H9 (cell line): Measurements from ENCODE around the gene IGLL5. TPM values are rescaled to one million over a fixed set of nuclear protein-coding genes. Genes with fewer than 3 reads are reported as not detected.

Experiments used
- DNase-seq: peaks from one replicate; pipeline ENCODE4 v3.0.0-alpha.2; 2017
- H2AFZ ChIP-seq: one replicate; pipeline ENCODE4 v1.6.1; 2013; ENCODE audit warnings: mild to moderate bottlenecking, low read length, control low read depth, moderate library complexity
- H2AK5ac ChIP-seq: 2 replicates; pipeline ENCODE4 v1.6.1; 2013; ENCODE audit warnings: low read length, control low read depth, mixed read lengths; ENCODE audit not compliant: insufficient read length
- H2BK120ac ChIP-seq: one replicate; pipeline ENCODE4 v1.6.1; 2013; ENCODE audit warnings: low read depth, mild to moderate bottlenecking, low read length, control low read depth, inconsistent platforms; ENCODE audit not compliant: poor library complexity, severe bottlenecking
- H2BK12ac ChIP-seq: 2 replicates; pipeline ENCODE4 v1.6.1; 2013; ENCODE audit warnings: low read length, control low read depth, mixed read lengths, low read depth; ENCODE audit not compliant: insufficient read length
- H2BK15ac ChIP-seq: 2 replicates; pipeline ENCODE4 v1.6.1; 2013; ENCODE audit warnings: low read depth, low read length, control low read depth
- H2BK20ac ChIP-seq: one replicate; pipeline ENCODE4 v1.6.1; 2013; ENCODE audit warnings: low read depth, mild to moderate bottlenecking, low read length, control low read depth, inconsistent platforms; ENCODE audit not compliant: poor library complexity, severe bottlenecking
- H2BK5ac ChIP-seq: 2 replicates; pipeline ENCODE4 v1.6.1; 2013; ENCODE audit warnings: low read length, control low read depth, mixed read lengths; ENCODE audit not compliant: insufficient read length
- H3K14ac ChIP-seq: 2 replicates; pipeline ENCODE4 v1.6.1; 2013; ENCODE audit warnings: low read length, control low read depth; ENCODE audit not compliant: insufficient read depth
- H3K18ac ChIP-seq: 2 replicates; pipeline ENCODE4 v1.6.1; 2013; ENCODE audit warnings: low read depth, mild to moderate bottlenecking, mixed read lengths, low read length, control low read depth; ENCODE audit not compliant: insufficient read length
- H3K23ac ChIP-seq: 2 replicates; pipeline ENCODE4 v1.6.1; 2013; ENCODE audit warnings: low read length, control low read depth, mixed read lengths, low read depth; ENCODE audit not compliant: insufficient read length
- H3K23me2 ChIP-seq: 2 replicates; pipeline ENCODE4 v1.6.1; 2013; ENCODE audit warnings: low read depth, mild to moderate bottlenecking, mixed read lengths, low read length, control low read depth; ENCODE audit not compliant: insufficient read length, poor library complexity, severe bottlenecking
- H3K27ac ChIP-seq: 2 replicates; pipeline ENCODE4 v1.5.1; 2013; ENCODE audit warnings: low read length, control low read depth, mixed read lengths, low read depth; ENCODE audit not compliant: insufficient read length
- H3K27me3 ChIP-seq: 2 replicates; pipeline ENCODE4 v1.6.1; 2013; ENCODE audit warnings: low read length, control low read depth, inconsistent platforms; ENCODE audit not compliant: insufficient read depth
- H3K4ac ChIP-seq: 2 replicates; pipeline ENCODE4 v1.6.1; 2013; ENCODE audit warnings: low read depth, mild to moderate bottlenecking, control low read depth, inconsistent platforms, low read length, moderate library complexity
- H3K4me1 ChIP-seq: 2 replicates; pipeline ENCODE4 v1.6.1; 2013; ENCODE audit warnings: low read length, control low read depth, inconsistent platforms; ENCODE audit not compliant: insufficient read depth
- H3K4me2 ChIP-seq: 2 replicates; pipeline ENCODE4 v1.6.1; 2013; ENCODE audit warnings: low read length, control low read depth, mixed read lengths; ENCODE audit not compliant: insufficient read length, insufficient read depth
- H3K56ac ChIP-seq: 2 replicates; pipeline ENCODE4 v1.6.1; 2013; ENCODE audit warnings: low read depth, mild to moderate bottlenecking, mixed read lengths, low read length, control low read depth; ENCODE audit not compliant: insufficient read length
- H3K79me1 ChIP-seq: 2 replicates; pipeline ENCODE4 v1.6.1; 2013; ENCODE audit warnings: low read depth, mild to moderate bottlenecking, moderate library complexity, low read length, control low read depth, inconsistent platforms; ENCODE audit not compliant: insufficient read depth, poor library complexity, severe bottlenecking
- H3K79me2 ChIP-seq: 2 replicates; pipeline ENCODE4 v1.6.1; 2013; ENCODE audit warnings: low read length, control low read depth, inconsistent platforms; ENCODE audit not compliant: insufficient read depth
- H3K9ac ChIP-seq: 2 replicates; pipeline ENCODE4 v1.6.1; 2013; ENCODE audit warnings: low read length, control low read depth, mixed read lengths; ENCODE audit not compliant: insufficient read length; ENCODE audit errors: extremely low read depth
- H3K9me3 ChIP-seq: one replicate; pipeline ENCODE4 v1.6.1; 2013; ENCODE audit warnings: low read depth, low read length, inconsistent platforms; ENCODE audit not compliant: control insufficient read depth
- H3T11ph ChIP-seq: one replicate; pipeline ENCODE4 v1.6.1; 2013; ENCODE audit warnings: mild to moderate bottlenecking, low read length, control low read depth, inconsistent platforms
- H4K20me1 ChIP-seq: one replicate; pipeline ENCODE4 v1.6.1; 2013; ENCODE audit not compliant: control insufficient read depth, insufficient read length, insufficient read depth
- H4K5ac ChIP-seq: 2 replicates; pipeline ENCODE4 v1.6.1; 2013; ENCODE audit warnings: low read depth, mild to moderate bottlenecking, mixed read lengths, low read length, control low read depth; ENCODE audit not compliant: insufficient read length
- H4K8ac ChIP-seq: replicated peaks from 2 replicates; pipeline ENCODE4 v1.6.1; 2013; ENCODE audit warnings: low read length, control low read depth, mixed read lengths, low read depth; ENCODE audit not compliant: insufficient read length
- H4K91ac ChIP-seq: 2 replicates; pipeline ENCODE4 v1.6.1; 2013; ENCODE audit warnings: low read depth, mild to moderate bottlenecking, moderate library complexity, mixed read lengths, low read length, control low read depth; ENCODE audit not compliant: insufficient read length
- H3K27ac Mint-ChIP-seq, 3 experiments: 2 replicates in 2 of 3; 3 replicates in 1 of 3; pipeline ENCODE4 v1.8.0; 2020 to 2021; ENCODE audit warnings: mixed read lengths in 3 of 3, mild to moderate bottlenecking in 1 of 3, moderate library complexity in 1 of 3
- H3K27me3 Mint-ChIP-seq: 2 replicates; pipeline ENCODE4 v1.8.0; 2021; ENCODE audit warnings: low read depth, mild to moderate bottlenecking, moderate library complexity, mixed read lengths
- H3K36me3 Mint-ChIP-seq, 3 experiments: 2 replicates in 2 of 3; 3 replicates in 1 of 3; pipeline ENCODE4 v1.8.0; 2020 to 2021; ENCODE audit warnings: low read depth in 3 of 3, mixed read lengths in 3 of 3; ENCODE audit not compliant: insufficient read depth in 1 of 3
- H3K4me1 Mint-ChIP-seq, 2 experiments: 2 replicates each; pipeline ENCODE4 v1.8.0; 2020; ENCODE audit warnings: mixed read lengths in 2 of 2
- H3K4me3 Mint-ChIP-seq, 2 experiments: 2 replicates in 1 of 2; 3 replicates in 1 of 2; pipeline ENCODE4 v1.8.0; 2020 to 2021; ENCODE audit warnings: mild to moderate bottlenecking in 2 of 2, mixed read lengths in 2 of 2, moderate library complexity in 1 of 2
- H3K9me3 Mint-ChIP-seq, 2 experiments: 2 replicates in 1 of 2; 3 replicates in 1 of 2; pipeline ENCODE4 v1.8.0; 2020; ENCODE audit warnings: mild to moderate bottlenecking in 2 of 2, mixed read lengths in 2 of 2, moderate library complexity in 1 of 2
- CTCF ChIP-seq: fragments of 200-600 bp; sonication (generic); conservative IDR thresholded peaks from 3 replicates; pipeline ENCODE4 v1.8.0; 2021; ENCODE audit warnings: antibody characterized with exemption, mild to moderate bottlenecking
- WGBS: extraction: QIAGEN DNeasy Blood & Tissue Kit; methylation state at CpG from one replicate; pipeline ENCODE4 v1.1.7; 2013; ENCODE audit warnings: missing lambda C conversion rate, low lambda C conversion rate, mixed read lengths; ENCODE audit not compliant: insufficient read length; ENCODE audit errors: extremely low coverage; 5-methylcytosine and 5-hydroxymethylcytosine counted together
- total RNA-seq: library from RNA; stranded (reverse); gene quantifications from 2 replicates; pipeline ENCODE4 v1.2.1, GENCODE V29; 2021

IGLL5 gene
- total RNA-seq, 1 experiment from 2014 or later = not detected

DNA sequence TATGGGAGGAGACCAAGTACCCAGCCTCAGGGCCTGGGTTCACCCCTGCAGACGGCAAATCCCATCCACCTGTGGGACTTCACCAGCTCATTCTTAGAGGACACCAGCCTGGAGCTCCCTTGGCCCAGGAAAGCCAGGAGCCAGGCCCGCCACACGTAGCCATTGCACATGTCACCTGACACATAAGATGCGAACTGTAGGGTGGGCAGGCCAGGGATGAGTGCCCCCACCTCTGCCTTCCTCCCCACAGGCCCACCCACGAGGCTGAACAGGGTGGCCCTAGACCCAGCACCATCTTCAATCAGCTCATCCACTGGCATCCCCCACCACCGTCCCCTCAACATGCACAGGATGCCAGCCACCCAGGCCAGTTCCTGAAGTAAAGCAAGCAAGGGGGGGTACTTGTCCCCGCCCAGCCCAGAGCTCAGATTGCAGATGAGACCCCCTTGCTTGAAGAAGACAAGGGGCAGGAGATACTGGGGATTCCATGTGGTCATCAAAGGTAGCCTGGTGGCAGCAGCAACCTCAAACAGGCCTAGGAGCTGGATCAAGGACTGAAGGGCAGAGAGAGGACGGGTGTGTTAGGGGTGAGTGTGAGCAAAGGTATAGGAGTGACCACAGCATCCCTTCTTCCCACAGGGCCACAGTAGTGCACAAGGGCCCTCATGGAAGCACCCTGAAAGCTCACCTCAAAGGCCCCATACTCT lies 45.6 kb downstream of the IGLL5 start:
- H3K18ac ChIP-seq = no peak overlapping the region
- no CpG with 5 or more reads among the region's 8 CpGs for WGBS
- no peak overlapping the region for H2BK12ac ChIP-seq
- H3K9me3 ChIP-seq = no peaks in the 10 kb centered on the region
- no peak overlapping the region for H3K56ac ChIP-seq
- no peak for DNase-seq
- H3K27me3 ChIP-seq = peaks cover 2% of the 10 kb centered on the region; the same call in 1 of the 2 replicates
- H3K4ac ChIP-seq = no peak overlapping the region
- peaks cover 84% of the 10 kb centered on the region for H3K27me3 Mint-ChIP-seq
- no peak overlapping the region for H3K9ac ChIP-seq
- no peaks in the 10 kb centered on the region for H3K9me3 Mint-ChIP-seq
- H3K14ac ChIP-seq = no peak overlapping the region; the same call in 1 of the 2 replicates
- no peak overlapping the region for H2AK5ac ChIP-seq
- H3K23ac ChIP-seq = no peak overlapping the region
- H3K27ac Mint-ChIP-seq = peak overlapping the region in 1 of 3 experiments; percentile 44; a peak in 1 of 7 replicates
- no peak overlapping the region for H4K91ac ChIP-seq
- H3K4me2 ChIP-seq = no peak overlapping the region
- no peak overlapping the region for H2BK15ac ChIP-seq
- no peak overlapping the region for H3K4me3 Mint-ChIP-seq
- H2BK120ac ChIP-seq = no peak overlapping the region
- no peak overlapping the region for H3T11ph ChIP-seq
- H3K79me1 ChIP-seq = no peaks in the 10 kb centered on the region
- no peaks in the 10 kb centered on the region for H3K4me1 ChIP-seq
- no peak overlapping the region for H3K27ac ChIP-seq
- no peak overlapping the region for H2AFZ ChIP-seq
- H3K23me2 ChIP-seq = no peaks in the 10 kb centered on the region
- no peak overlapping the region for H4K5ac ChIP-seq
- TF ChIP-seq CTCF = no peak
- no peak overlapping the region for H2BK5ac ChIP-seq
- no peaks in the 10 kb centered on the region; a peak in 1 of 7 replicates for H3K36me3 Mint-ChIP-seq
- H3K4me1 Mint-ChIP-seq = peaks cover 4 to 12% of the 10 kb centered on the region in 2 experiments; a peak in 3 of 4 replicates
- H2BK20ac ChIP-seq = no peak overlapping the region
- H3K79me2 ChIP-seq = no peaks in the 10 kb centered on the region
- H4K8ac ChIP-seq = no peak overlapping the region
- H4K20me1 ChIP-seq = no peaks in the 10 kb centered on the region
